ENCODE measurements around the gene NUCKS1.

NUCKS1 gene

DNA sequence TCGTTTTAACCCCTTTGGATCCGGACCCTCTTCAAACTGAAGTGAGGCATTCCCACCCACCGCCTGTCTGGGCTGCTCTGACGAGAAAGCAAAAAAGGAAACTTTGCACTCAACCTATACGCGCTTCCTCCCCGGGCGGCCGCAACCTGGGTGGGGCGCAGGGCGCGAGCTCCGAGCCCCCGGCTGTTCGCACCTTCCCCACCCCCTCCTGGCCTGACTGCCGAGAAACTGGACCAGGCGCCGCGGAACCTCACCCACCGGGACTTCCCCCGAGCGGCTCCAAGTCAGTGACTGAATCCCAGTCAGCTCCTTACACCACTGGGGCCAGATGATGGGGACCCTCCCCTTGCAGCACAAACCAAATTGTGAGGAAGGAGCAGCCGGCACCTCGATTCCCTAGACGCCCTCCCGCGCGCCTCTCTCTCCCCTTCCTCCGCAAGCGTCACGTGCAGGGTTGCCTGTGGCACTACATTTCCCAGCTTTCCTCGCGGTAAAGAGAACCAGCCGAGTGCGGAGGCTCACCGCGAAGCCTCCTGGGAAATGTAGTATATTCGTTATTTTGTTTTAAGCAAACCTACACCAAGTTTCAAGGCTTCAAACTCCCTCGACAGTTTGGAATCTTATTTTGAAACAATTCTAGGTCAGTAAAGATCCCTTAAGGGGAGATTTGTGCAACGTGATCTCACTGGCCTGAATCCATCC, 25.2 kb upstream of the NUCKS1 start, which contains the start of gene RAB29:
Gene RAB29, minus strand, starts transcription at position 468 of the 702 bp plus-strand sequence. CDS start 526 bp downstream, outside the sequence.
- H3K4me1 ChIP-seq (ENCODE audit: low read depth, poor library complexity, severe bottlenecking), result peaks cover 26% of the 10 kb centered on the region
- peak within 1 kb of the TSS; percentile 100 for H2AFZ ChIP-seq (ENCODE audit: low read depth)
- TF ChIP-seq, protein P1, sequence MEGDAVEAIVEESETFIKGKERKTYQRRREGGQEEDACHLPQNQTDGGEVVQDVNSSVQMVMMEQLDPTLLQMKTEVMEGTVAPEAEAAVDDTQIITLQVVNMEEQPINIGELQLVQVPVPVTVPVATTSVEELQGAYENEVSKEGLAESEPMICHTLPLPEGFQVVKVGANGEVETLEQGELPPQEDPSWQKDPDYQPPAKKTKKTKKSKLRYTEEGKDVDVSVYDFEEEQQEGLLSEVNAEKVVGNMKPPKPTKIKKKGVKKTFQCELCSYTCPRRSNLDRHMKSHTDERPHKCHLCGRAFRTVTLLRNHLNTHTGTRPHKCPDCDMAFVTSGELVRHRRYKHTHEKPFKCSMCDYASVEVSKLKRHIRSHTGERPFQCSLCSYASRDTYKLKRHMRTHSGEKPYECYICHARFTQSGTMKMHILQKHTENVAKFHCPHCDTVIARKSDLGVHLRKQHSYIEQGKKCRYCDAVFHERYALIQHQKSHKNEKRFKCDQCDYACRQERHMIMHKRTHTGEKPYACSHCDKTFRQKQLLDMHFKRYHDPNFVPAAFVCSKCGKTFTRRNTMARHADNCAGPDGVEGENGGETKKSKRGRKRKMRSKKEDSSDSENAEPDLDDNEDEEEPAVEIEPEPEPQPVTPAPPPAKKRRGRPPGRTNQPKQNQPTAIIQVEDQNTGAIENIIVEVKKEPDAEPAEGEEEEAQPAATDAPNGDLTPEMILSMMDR (conservative IDR thresholded peaks at IDR 0.05; ENCODE audit: low read depth, low read length), result no peak
- H3K9ac ChIP-seq, result peak within 1 kb of the TSS; percentile 80
- no peaks in the 10 kb centered on the region for H3K79me2 ChIP-seq (ENCODE audit: insufficient read depth, low read depth)
- peak within 1 kb of the TSS; percentile 62 for H3K4me2 ChIP-seq
- H3K27ac ChIP-seq, result no peak within 1 kb of the TSS; the same call in 1 of the 2 replicates
- H4K20me1 ChIP-seq (ENCODE audit: insufficient read depth), result no peaks in the 10 kb centered on the region
- H3K27me3 ChIP-seq (ENCODE audit: insufficient read depth, low read depth), result no peaks in the 10 kb centered on the region
- peak within 1 kb of the TSS; percentile 97 for H3K4me3 ChIP-seq (IDR thresholded peaks at IDR 0.05; ENCODE audit: insufficient read depth, low read depth, low read length)
- H3K36me3 ChIP-seq (ENCODE audit: insufficient read depth), result no peaks in the 10 kb centered on the region

DNA sequence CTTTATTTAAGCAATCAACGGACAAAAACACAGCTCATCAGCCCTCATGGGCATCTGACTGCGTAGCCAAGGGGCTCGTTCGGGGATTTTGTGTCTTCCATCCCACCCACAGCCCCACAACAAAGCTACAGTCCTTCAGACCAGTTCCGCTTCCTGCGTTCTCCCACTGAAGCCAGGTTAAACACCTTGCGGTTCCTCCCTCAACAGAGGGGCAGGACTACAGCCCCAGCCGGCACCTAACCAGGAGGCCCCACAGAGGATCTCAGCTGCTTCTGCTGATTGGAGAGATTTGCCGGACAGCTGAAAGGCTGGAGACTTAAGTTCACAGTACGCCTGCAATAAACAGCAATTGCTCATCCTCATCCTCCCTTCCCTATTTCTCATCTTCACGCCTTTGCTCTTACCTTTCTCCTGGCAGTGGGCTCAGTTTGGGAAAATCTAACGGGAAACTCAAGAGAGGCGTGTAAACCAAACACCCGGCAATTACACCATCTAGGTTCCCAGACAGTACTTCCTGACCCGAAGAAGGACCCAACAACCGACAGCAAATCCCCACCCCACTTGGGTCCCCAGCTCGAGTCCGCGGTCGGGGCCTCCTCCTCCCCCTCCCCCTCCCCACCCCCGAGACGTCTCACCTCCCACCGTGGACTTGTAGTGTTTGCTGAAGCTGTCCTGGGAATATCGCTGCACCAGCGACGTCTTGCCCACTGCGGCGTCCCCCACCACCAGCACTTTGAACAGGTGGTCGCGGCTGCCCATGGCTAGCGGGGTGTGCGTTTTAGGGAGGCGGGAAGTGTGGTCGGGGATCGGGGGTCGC, 24.4 kb upstream of the NUCKS1 start:
- H3K4me1 ChIP-seq (ENCODE audit: low read depth, poor library complexity, severe bottlenecking), result peaks cover 26% of the 10 kb centered on the region
- H3K27me3 ChIP-seq (ENCODE audit: insufficient read depth, low read depth), result no peaks in the 10 kb centered on the region
- no peaks in the 10 kb centered on the region for H4K20me1 ChIP-seq (ENCODE audit: insufficient read depth)
- peak overlapping the region; percentile 62 for H3K4me2 ChIP-seq
- TF ChIP-seq, protein P1 (conservative IDR thresholded peaks at IDR 0.05; ENCODE audit: low read depth, low read length), result no peak
- no peaks in the 10 kb centered on the region for H3K36me3 ChIP-seq (ENCODE audit: insufficient read depth)
- peak overlapping the region; percentile 97 for H3K4me3 ChIP-seq (IDR thresholded peaks at IDR 0.05; ENCODE audit: insufficient read depth, low read depth, low read length)
- H2AFZ ChIP-seq (ENCODE audit: low read depth), result peak overlapping the region; percentile 100
- no peak overlapping the region for H3K27ac ChIP-seq
- peak overlapping the region; percentile 80 for H3K9ac ChIP-seq
- H3K79me2 ChIP-seq (ENCODE audit: insufficient read depth, low read depth), result no peaks in the 10 kb centered on the region

DNA sequence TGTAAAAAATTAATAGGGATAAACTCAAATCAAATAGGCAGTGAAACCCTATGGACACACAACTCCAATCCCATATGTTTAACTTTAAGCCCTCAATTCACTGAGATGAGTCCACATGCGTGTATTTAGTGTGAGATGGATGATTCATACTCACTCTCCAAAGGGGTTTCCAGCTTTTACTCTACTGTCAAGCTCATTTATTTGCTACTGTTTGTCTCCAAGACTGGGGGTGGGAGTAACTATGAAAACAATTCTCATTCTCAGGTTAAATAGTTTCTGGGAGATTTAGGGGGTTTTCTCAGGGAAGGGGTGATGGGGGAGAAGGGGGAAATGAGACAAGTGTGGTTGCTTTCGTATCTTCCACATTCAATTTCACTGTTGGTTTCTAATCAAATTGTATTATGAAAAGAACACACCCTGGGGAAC, 22.6 kb upstream of the NUCKS1 start:
- no peak overlapping the region for H3K9ac ChIP-seq
- peaks cover 26% of the 10 kb centered on the region for H3K4me1 ChIP-seq (ENCODE audit: low read depth, poor library complexity, severe bottlenecking)
- no peaks in the 10 kb centered on the region for H4K20me1 ChIP-seq (ENCODE audit: insufficient read depth)
- H3K4me2 ChIP-seq, result no peak overlapping the region; the same call in 1 of the 2 replicates
- TF ChIP-seq, protein P1 (conservative IDR thresholded peaks at IDR 0.05; ENCODE audit: low read depth, low read length), result no peak
- H3K27ac ChIP-seq, result no peak overlapping the region
- no peak overlapping the region for H3K4me3 ChIP-seq (IDR thresholded peaks at IDR 0.05; ENCODE audit: insufficient read depth, low read depth, low read length)
- no peaks in the 10 kb centered on the region for H3K79me2 ChIP-seq (ENCODE audit: insufficient read depth, low read depth)
- H3K27me3 ChIP-seq (ENCODE audit: insufficient read depth, low read depth), result no peaks in the 10 kb centered on the region
- H3K36me3 ChIP-seq (ENCODE audit: insufficient read depth), result no peaks in the 10 kb centered on the region
- no peak overlapping the region for H2AFZ ChIP-seq (ENCODE audit: low read depth)

DNA sequence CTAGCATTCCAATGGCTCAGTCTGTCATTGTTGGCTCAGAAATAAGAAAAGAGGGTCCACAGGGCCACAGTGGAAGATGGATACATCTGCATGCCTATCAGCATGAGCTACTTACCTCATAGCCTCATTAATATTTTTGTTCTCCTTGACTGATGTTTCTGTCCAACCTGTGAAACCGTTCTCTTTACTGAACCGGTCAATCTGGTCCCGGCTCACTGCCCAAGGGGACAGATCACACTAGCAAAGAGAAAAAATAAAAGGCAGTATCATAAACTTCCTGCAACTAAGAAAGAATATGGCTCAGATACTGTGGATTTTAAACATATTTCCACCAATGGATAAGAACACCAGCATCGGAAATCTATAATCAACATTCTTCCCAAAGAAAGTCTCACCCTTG, 20.6 kb upstream of the NUCKS1 start:
- H3K27ac ChIP-seq, result no peak overlapping the region
- H2AFZ ChIP-seq (ENCODE audit: low read depth), result no peak overlapping the region
- no peak overlapping the region for H3K4me3 ChIP-seq (IDR thresholded peaks at IDR 0.05; ENCODE audit: insufficient read depth, low read depth, low read length)
- H3K79me2 ChIP-seq (ENCODE audit: insufficient read depth, low read depth), result no peaks in the 10 kb centered on the region
- H3K27me3 ChIP-seq (ENCODE audit: insufficient read depth, low read depth), result no peaks in the 10 kb centered on the region
- H3K36me3 ChIP-seq (ENCODE audit: insufficient read depth), result no peaks in the 10 kb centered on the region
- peaks cover 25% of the 10 kb centered on the region for H3K4me1 ChIP-seq (ENCODE audit: low read depth, poor library complexity, severe bottlenecking)
- H4K20me1 ChIP-seq (ENCODE audit: insufficient read depth), result no peaks in the 10 kb centered on the region
- H3K9ac ChIP-seq, result no peak overlapping the region
- no peak overlapping the region for H3K4me2 ChIP-seq
- TF ChIP-seq, protein P1 (conservative IDR thresholded peaks at IDR 0.05; ENCODE audit: low read depth, low read length), result no peak
